ENCODE measurements around the gene FYN. TPM values are rescaled to one million over a fixed set of nuclear protein-coding genes. Genes with fewer than 3 reads are reported as not detected.

The FYN gene
- total RNA-seq, 1 donor from 2014 or later, result 260 TPM

DNA sequence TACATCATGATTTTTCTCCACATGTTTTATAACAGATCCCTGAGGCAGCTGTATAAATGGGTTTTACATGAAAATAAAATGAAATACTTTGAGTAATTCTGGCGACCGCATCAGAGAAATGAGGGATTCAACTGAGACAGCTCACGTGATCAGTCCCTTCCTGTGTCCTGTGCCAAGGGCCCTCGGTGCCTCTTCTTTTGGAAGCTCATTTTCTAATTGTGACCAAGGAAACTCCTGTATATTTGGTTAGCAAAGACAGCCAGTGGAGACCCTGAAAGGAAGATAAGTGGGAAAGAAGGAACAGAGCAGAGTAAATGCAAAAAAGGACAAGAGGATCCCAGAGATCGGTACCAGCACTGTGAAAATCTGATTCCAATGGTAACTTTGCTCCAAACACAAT lies 129.9 kb downstream of the FYN start:
- DNase-seq (ENCODE audit: low read depth, low spot score), result no peak
- Mint-ChIP-seq H3K27me3 (ENCODE audit: low read depth) (no peaks in the 10 kb centered on the region), H3K27ac (ENCODE audit: unreplicated experiment) (peak overlapping the region; percentile 86), H3K4me3 (no peak overlapping the region), H3K9me3 (no peaks in the 10 kb centered on the region), H3K4me1 (peaks cover 82% of the 10 kb centered on the region), H3K36me3 (ENCODE audit: low read depth) (peaks cover 18% of the 10 kb centered on the region)
- TF ChIP-seq, protein P1, sequence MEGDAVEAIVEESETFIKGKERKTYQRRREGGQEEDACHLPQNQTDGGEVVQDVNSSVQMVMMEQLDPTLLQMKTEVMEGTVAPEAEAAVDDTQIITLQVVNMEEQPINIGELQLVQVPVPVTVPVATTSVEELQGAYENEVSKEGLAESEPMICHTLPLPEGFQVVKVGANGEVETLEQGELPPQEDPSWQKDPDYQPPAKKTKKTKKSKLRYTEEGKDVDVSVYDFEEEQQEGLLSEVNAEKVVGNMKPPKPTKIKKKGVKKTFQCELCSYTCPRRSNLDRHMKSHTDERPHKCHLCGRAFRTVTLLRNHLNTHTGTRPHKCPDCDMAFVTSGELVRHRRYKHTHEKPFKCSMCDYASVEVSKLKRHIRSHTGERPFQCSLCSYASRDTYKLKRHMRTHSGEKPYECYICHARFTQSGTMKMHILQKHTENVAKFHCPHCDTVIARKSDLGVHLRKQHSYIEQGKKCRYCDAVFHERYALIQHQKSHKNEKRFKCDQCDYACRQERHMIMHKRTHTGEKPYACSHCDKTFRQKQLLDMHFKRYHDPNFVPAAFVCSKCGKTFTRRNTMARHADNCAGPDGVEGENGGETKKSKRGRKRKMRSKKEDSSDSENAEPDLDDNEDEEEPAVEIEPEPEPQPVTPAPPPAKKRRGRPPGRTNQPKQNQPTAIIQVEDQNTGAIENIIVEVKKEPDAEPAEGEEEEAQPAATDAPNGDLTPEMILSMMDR (conservative IDR thresholded peaks at IDR 0.05), result no peak

DNA sequence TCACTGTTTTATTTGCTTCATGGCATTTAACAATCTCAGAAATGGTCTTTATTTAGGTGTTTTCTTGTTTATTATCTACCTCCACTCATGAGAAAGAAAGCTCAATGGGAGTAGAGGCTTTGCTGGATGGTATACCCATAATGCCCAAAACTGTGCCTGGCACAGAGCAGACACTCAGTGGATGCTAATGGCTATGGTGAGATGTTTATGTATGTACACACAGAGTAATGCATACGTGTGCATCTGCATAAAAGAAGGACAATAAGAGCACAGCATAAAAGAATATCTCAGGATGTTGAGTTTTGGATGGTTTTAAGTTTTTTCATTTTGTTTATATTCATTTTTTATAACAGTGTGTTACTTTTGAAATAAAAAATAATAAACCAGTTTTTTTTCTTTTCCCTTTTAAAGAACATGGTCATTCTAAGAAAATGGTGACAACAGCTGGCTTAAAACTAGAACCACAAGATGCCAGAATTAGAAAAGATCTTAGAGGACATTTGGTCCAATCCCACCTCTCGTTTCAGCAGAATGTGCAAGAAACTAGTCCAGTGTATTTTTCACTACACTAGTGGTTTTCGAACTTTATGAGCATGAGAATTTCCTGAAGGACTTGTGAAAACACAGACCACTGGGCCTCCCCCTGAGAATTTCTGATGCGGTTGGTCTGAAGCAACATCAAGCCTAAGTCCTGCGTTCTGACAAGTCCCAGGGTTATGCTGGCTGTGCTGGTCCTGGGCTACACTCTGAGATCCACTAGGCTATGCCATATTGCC lies 131.9 kb downstream of the FYN start:
- TF ChIP-seq, protein P1 (conservative IDR thresholded peaks at IDR 0.05), result no peak
- H3K9me3 Mint-ChIP-seq, result no peaks in the 10 kb centered on the region
- peaks cover 18% of the 10 kb centered on the region for H3K36me3 Mint-ChIP-seq (ENCODE audit: low read depth)
- peaks cover 79% of the 10 kb centered on the region for H3K4me1 Mint-ChIP-seq
- H3K27ac Mint-ChIP-seq (ENCODE audit: unreplicated experiment), result no peak overlapping the region
- no peak for DNase-seq (ENCODE audit: low read depth, low spot score)
- H3K27me3 Mint-ChIP-seq (ENCODE audit: low read depth), result no peaks in the 10 kb centered on the region
- H3K4me3 Mint-ChIP-seq, result no peak overlapping the region

GRCh38 chr6:111740506-111740905 lies 132.7 kb downstream of the FYN start:
- H3K9me3 Mint-ChIP-seq, result no peaks in the 10 kb centered on the region
- no peaks in the 10 kb centered on the region for H3K27me3 Mint-ChIP-seq (ENCODE audit: low read depth)
- no peak for DNase-seq (ENCODE audit: low read depth, low spot score)
- peaks cover 18% of the 10 kb centered on the region for H3K36me3 Mint-ChIP-seq (ENCODE audit: low read depth)
- H3K27ac Mint-ChIP-seq (ENCODE audit: unreplicated experiment), result no peak overlapping the region
- peak overlapping the region; percentile 56 for H3K4me3 Mint-ChIP-seq
- H3K4me1 Mint-ChIP-seq, result peaks cover 82% of the 10 kb centered on the region
- TF ChIP-seq, protein P1 (conservative IDR thresholded peaks at IDR 0.05), result no peak

GRCh38 chr6:111739257-111739696 lies 134.0 kb downstream of the FYN start:
- Mint-ChIP-seq H3K4me1 (peaks cover 82% of the 10 kb centered on the region), H3K27ac (ENCODE audit: unreplicated experiment) (peak overlapping the region; percentile 95), H3K36me3 (ENCODE audit: low read depth) (peaks cover 24% of the 10 kb centered on the region), H3K27me3 (ENCODE audit: low read depth) (no peaks in the 10 kb centered on the region), H3K9me3 (peaks cover 5% of the 10 kb centered on the region), H3K4me3 (no peak overlapping the region)
- TF ChIP-seq, protein P1 (conservative IDR thresholded peaks at IDR 0.05), result no peak
- no peak for DNase-seq (ENCODE audit: low read depth, low spot score)

DNA sequence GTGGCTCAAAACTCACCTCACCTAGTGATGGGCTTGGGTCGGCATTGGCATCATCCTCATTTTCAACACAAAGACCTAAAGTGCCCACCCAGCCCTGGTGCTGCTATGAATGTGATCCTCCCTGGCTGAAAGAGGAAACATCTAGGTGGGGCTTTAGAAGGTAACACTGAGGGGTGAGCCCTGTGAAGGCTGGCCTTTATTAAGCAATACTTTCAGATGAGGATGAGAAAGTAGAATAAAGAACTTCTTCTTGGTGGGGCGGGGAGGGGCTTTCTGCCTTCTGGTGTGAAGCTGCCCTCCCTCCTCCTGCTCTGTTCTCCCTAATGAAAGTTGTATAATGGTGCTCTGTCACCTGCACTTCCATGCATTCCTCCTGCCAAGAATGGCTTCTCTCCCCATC lies 134.6 kb downstream of the FYN start:
- DNase-seq (ENCODE audit: low read depth, low spot score), result no peak
- Mint-ChIP-seq H3K4me1 (peaks cover 78% of the 10 kb centered on the region), H3K27ac (ENCODE audit: unreplicated experiment) (peak overlapping the region; percentile 95), H3K9me3 (peaks cover 5% of the 10 kb centered on the region), H3K4me3 (no peak overlapping the region), H3K36me3 (ENCODE audit: low read depth) (peaks cover 25% of the 10 kb centered on the region), H3K27me3 (ENCODE audit: low read depth) (no peaks in the 10 kb centered on the region)
- TF ChIP-seq, protein P1 (conservative IDR thresholded peaks at IDR 0.05), result no peak
